Upper lobe of left lung (tissue), 4 donors: ENCODE measurements around the gene GIPC1.

Experiments used
- CTCF ChIP-seq, 6 experiments: fragments of 450-650 bp in 4 of 6; fragments of 200-600 bp in 2 of 6; sonication (generic) in 2 of 6; IDR thresholded peaks; one replicate each; pipeline ENCODE4 v1.5.1; 2016 to 2019; ENCODE audit warnings: antibody characterized with exemption in 6 of 6
- EP300 ChIP-seq, 4 donors: sonication (generic); formaldehyde crosslinking; IDR thresholded peaks; one replicate each; pipeline ENCODE4 v1.5.1; 2017; ENCODE audit warnings: antibody characterized with exemption in 4 of 4, control low read depth in 2 of 4
- POLR2A ChIP-seq, 4 donors: fragments of 450-650 bp; IDR thresholded peaks; one replicate each; pipeline ENCODE4 v1.5.1; 2016 to 2017; ENCODE audit warnings: antibody characterized with exemption in 4 of 4, mild to moderate bottlenecking in 2 of 4
- POLR2AphosphoS5 ChIP-seq, 2 donors: sonication (generic); formaldehyde crosslinking; IDR thresholded peaks; one replicate each; pipeline ENCODE4 v1.5.1; 2017; ENCODE audit warnings: antibody characterized with exemption in 2 of 2

GRCh38 chr19:14474827-14475226 lies 21.1 kb downstream of the GIPC1 start:
- TF ChIP-seq CTCF (IDR thresholded peaks at IDR 0.05) (no peak), POLR2A (IDR thresholded peaks at IDR 0.05) (no peak), EP300 (IDR thresholded peaks at IDR 0.05) (no peak), POLR2AphosphoS5 (IDR thresholded peaks at IDR 0.05) (no peak)
